ENCODE results near the gene AGO4.
"Not testable (repeated sequence)": the region's sequence is repeated elsewhere in the genome, so short reads cannot be mapped to it uniquely, and the experiment has no call there.

Gene AGO4

DNA sequence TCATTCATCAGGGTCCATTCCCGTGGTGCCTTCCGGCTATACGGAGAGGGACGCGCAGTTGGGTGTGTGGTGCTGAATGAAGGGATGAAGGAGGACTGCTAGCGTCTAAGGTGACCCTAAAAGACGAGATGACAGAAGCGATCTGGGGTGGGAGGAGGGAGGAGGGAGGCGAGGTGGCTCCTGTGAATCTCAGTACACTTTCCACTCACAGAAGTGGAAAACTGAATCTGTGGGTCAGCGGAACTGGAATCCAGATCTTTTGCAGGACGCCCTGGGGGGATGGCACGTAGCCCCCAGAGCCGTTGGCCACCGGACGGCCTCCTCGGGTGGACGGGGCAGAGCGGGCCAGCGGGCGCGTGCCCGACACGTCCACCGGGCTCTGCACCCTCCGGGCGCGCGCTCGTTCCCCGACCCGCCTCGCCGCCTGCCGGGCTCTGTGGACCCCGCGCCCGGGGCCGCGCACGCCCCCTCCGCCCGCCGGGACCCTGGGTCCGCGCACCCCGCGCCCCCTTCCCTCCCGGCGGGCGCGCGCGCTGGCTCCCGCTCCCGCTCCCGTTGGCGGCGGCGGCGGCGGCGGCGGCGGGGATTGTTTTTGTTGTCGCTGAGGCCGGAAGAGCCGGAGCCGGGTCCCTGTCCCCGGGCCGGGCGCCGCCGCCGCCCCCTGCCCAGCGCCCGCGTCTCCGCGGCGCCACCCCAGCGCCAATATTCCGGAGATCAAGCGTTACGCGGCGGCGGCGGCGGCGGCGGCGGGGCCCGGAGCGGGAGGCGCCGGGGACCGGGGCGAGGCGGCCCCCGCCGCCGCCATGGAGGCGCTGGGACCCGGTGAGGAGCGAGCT lies at the start of gene AGO4:
Gene AGO4, plus strand, starts transcription at position 403 of the 836 bp plus-strand sequence. Its CDS starts 401 bp downstream, at position 804.
- no peak for DNase-seq (ENCODE audit: low read depth in 4 of 4, low spot score in 1 of 4)

DNA sequence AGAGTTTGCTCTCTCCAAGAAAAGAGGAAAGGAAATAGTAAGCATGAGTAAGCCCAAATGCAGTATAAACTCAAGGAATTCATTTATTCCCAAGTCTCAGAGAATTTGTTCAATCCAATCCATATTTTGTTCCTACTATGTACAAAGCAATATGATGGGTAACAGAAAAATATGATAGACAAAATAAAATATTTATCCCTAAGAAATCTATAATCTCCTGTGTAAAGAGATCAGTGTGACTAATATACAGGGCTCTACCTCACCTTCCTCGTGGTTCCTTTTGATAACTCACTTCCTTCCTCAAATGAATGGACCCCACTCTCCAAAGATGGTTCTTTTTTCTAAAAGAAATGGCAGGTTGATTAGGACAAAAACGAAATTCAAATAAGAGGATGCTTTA lies 45.7 kb upstream of the AGO4 start:
- DNase-seq (ENCODE audit: low read depth in 4 of 4, low spot score in 1 of 4) = no peak

DNA sequence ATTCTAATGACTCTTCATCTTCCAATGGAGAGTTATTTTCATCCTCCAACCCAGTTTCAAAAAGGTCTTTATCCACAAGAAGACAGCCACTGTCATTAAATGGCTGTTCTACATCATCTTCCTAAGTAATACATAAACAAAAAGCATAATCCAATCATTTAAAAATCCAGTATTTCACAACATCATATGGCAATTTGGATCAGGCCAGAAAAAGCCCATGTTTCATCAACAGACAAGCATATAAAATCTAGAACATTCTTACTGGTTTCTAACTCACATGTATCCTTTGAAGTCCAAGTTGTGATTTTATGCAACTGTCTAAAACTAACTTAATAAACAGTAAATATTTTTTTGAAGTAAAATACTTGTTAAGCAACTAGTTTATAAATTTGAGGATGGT lies 44.6 kb upstream of the AGO4 start:
- DNase-seq (ENCODE audit: low read depth in 4 of 4, low spot score in 1 of 4) = no peak

DNA sequence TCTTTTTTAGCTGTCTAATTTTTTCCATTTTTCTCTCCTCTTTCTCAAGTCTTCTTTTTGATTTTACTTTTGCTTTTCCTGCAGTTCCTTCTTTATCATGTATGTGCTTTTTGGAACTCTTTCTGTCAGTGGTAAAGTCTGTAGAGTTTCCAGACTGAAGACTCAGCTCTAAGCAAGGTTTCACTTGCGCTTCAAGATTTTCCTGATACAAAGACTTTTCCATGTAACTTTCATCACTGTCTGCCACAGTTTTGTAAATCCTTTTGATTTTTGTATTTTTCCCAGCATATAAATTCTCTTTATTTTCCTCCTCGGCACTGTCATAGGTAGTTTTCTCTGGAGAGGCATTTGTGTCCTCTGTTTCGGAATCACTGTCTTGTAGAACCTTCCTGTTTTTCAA lies 43.5 kb upstream of the AGO4 start:
- no peak for DNase-seq (ENCODE audit: low read depth in 4 of 4, low spot score in 1 of 4)

DNA sequence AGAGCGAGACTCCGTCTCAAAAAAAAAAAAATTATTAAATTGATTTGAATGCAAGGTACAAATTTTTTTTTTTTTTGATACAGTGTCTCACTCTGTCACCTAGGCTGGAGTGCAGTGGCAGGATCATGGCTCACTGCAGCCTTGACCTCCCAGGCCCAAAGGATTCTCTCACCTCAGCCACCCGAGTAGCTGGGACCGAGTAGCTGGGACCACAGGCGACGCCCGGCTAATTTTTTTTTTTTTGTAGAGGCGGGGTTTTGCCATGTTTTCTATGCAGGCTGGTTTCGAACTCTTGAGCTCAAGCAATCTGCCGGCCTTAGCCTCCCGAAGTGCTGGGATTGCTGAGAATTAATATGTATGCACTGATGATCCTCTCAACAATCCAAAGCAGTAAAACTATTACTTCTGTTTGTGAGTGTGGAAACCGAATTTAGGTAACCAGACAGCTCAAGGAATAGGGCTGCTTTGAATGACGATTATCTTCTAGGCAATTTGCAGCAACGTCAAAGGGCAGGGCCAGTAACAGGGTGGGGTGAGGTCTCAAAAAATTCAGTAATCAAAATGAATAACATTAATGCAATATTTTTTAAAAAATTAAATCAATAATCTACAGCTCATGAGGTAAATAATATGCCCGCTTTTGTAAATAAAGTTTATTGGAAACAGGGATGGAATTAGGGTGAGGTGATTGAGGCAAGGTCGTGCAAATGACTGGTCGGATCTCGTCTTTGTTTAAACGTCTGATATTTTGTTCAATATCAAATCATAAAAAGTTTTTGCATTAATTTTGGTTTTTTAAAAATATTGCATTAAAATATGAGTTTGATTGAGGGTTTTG lies 39.2 kb upstream of the AGO4 start:
- DNase-seq (ENCODE audit: low read depth in 4 of 4, low spot score in 1 of 4) = no peak

DNA sequence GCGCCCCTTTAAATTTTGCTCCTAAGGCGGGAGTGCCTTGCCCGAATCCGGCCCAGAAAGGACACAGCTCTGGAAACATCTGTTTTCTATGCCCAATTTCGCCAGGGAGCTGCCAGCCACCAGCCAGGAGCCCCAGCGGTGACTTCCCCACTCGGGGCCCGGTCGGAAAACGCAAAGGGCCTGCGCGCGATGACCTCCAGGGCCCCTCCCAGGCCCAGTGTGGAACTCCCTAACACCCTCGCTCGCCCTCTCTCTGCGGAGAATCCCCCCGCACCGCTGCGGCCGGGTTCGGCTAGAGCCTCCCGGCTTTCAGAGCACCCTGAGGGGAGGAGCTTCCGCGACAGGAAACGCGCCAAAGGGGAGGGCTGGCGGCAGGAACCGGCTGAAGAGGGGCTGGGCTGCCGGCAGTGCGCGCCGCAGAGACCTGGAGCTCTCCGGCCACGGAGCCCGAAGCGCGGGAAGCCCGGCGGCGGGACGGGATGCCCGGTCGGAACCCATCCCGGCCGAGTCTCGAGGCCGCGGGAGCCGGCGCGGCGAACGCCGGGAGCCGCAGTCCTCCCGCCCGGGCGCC lies 38.5 kb upstream of the AGO4 start:
- DNase-seq (ENCODE audit: low read depth in 4 of 4, low spot score in 1 of 4) = peak; percentile 59 to 82 (median 70)

DNA sequence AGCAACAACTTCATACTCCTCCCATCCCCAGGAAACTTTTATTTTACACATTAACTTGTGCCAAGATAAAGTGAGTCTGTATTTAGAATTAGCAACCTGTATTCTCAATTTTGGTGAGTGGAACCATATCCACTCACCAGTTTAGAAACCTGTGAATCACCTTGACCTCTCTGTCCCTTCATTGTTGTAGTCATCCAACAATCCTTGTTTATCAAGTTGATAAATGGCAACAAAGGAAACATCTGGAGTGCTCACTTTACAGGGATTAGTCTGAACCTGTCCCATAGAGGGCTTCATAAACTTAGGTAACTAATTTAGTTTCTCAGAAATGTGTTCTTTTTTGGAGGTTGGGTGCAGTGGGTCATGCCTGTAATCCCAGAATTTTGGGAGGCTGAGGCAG lies 34.1 kb upstream of the AGO4 start:
- DNase-seq (ENCODE audit: low read depth in 4 of 4, low spot score in 1 of 4) = no peak

DNA sequence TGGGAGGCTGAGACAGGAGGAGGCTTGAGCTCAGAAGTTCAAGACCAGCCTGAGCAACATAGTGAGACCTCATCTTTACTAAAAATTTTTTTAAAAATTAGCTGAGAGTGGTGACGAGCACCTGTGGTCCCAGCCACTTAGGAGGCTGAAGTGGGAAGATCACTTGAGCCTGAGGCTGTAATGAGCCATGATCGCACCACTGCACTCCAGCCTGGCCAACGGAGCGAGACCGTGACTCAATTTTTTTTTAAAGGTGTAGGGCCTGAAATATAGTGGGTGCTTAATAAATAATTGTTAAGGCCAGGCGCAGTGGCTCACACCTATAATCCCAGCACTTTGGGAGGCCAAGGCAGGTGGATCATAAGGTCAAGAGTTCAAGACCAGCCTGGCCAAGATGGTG lies 31.6 kb upstream of the AGO4 start:
- not testable (repeated sequence) for DNase-seq (ENCODE audit: low read depth in 4 of 4, low spot score in 1 of 4)

DNA sequence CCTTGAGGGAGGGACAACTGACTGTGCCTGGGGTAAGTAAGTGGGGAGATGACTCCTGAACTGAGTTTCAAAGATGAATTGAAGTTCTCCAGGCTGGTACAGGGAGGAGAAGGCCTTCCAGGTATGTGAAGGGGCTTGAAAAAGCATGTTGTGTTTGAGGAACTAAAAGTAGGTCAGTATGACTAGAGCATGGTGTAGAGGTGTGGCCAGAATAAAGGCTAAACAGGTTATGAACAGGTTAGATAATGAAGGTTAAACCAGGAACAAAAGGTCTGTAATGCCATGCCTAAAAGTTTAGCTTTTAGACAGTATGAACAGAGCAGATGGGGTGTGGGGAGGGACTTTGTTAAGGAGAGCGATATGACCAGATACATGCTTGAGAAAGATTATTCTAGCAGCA lies 30.7 kb upstream of the AGO4 start:
- DNase-seq (ENCODE audit: low read depth in 4 of 4, low spot score in 1 of 4) = no peak

DNA sequence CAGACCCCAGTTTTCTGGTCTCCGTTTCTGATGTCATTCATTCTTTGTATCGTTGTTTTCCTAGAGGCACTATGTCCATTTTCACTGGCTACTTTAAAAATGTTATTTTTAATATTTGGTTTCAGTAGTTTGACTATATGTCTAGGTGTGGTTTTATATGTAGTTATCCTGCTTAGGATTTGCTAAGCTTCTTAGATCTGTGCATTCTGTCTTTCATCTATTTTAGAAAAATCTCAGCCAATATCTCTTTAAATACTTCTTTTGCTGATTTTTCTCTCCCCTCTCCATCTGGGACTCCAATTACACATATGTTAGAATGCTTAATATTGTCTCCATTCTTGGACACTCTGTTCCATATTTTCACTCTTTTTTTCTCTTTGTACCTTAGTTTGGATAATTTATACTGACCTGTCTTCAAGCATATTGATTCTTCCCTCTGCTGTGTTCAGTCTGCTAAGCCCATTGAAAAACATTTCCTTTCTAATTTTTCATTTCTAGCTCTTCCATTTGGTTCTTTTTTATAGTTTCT lies 24.7 kb upstream of the AGO4 start:
- DNase-seq (ENCODE audit: low read depth in 4 of 4, low spot score in 1 of 4) = no peak

DNA sequence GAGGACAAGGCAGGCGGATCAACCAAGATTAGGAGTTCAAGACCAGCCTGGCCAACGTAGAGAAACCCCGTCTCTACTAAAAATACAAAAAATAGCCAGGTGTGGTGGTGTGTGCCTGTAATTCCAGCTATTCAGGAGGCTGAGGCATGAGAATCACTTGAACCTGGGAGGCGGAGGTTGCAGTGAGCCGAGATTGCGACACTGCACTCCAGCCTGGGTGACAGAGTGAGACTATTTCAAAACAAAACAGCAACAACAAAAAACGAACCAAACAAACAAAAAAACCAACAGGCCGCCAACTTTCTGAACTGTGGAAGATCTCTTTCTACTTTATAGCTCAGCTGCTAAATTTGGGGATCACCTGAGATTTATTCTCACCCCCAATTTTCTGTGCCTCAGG lies 23.5 kb upstream of the AGO4 start:
- not testable (repeated sequence) for DNase-seq (ENCODE audit: low read depth in 4 of 4, low spot score in 1 of 4)

DNA sequence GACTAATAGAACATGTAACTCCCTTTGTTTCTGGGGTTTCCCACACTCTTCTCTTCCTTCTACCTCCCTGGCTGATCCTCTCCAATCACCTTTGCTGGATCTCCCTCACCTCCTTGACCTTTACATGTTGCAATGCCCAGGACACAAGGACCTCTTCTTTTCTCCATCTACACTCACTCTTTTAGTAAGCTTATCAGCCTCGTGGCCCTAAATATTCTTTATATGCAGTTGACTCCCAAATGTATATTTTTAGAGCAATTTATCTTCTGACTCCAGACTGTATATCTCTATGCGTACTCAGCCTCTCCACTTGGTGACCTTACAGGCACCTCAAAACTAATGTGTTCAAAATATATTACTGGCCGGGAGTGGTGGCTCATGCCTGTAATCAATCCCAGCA lies 19.7 kb upstream of the AGO4 start:
- no peak for DNase-seq (ENCODE audit: low read depth in 4 of 4, low spot score in 1 of 4)

DNA sequence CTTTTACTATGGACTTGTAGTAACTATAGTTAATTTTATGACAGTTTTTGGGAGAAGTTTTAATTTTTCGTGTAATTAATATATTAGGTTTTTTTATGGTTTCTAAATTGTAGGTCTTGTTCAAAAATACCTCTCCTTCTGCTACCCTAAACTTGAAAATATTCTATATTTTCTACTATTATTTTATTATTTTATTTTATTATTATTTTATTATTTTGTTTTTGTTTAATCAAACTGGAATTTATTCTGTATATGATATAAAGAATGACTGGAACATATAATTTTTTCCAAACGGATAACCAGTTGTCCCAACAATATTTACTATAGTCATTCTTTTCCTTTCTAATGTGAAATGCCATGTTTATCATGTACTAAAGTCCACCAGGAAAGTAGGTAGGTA lies 17.1 kb upstream of the AGO4 start:
- DNase-seq (ENCODE audit: low read depth in 4 of 4, low spot score in 1 of 4) = no peak

DNA sequence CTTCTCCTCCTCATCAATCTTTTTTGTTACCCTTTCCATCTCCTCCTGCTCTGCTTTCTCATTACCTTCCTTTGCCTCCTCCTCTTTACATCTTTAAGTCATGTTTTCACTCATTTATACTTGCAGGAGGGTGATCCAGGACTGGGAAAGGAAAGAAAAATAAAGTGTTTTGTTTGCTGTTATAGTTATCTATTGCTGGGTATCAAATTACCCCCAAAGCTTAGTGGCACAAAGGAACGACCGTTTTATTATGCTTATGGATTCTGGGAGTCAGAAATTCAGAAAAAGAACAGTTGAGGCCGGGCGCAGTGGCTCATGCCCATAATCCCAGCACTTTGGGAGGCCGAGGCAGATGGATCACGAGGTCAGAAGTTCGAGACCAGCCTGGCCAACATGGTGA lies 12.5 kb upstream of the AGO4 start:
- DNase-seq (ENCODE audit: low read depth in 4 of 4, low spot score in 1 of 4) = no peak

DNA sequence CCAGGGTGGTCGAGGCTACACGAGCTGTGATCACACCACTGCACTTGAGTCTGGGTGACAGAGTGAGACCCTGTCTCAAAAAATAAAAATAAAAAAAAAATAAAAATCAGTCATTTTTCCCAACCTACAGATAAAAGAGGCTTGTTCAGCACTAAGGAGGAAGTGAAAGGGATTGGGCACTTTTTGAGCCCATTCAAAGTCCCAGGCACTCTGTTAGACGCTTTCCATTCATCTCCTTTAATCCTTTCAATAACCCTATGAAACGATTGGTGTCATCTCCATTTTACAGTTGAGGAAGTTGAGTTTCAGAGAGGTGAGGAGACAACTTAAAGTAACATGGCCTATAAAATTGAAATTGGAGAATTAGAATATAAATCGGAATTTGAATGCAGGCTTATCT lies 10.4 kb upstream of the AGO4 start:
- no peak for DNase-seq (ENCODE audit: low read depth in 4 of 4, low spot score in 1 of 4)

DNA sequence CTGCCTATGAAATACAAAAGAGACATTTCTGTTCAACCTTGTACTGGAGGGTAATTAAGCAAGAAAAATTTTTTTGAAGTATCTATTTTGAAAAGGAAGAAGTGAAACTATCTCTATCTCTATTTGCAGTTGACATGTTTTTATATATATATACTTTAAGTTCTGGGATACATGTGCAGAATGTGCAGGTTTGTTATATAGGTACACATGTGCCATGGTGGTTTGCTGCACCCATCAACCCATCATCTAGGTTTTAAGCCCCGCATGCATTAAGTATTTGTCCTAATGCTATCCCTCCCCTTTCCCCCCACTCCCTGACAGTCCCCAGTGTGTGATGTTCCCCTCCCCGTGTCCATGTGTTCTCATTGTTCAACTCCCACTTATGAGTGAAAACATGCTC lies 9.8 kb upstream of the AGO4 start:
- not testable (repeated sequence) for DNase-seq (ENCODE audit: low read depth in 4 of 4, low spot score in 1 of 4)

DNA sequence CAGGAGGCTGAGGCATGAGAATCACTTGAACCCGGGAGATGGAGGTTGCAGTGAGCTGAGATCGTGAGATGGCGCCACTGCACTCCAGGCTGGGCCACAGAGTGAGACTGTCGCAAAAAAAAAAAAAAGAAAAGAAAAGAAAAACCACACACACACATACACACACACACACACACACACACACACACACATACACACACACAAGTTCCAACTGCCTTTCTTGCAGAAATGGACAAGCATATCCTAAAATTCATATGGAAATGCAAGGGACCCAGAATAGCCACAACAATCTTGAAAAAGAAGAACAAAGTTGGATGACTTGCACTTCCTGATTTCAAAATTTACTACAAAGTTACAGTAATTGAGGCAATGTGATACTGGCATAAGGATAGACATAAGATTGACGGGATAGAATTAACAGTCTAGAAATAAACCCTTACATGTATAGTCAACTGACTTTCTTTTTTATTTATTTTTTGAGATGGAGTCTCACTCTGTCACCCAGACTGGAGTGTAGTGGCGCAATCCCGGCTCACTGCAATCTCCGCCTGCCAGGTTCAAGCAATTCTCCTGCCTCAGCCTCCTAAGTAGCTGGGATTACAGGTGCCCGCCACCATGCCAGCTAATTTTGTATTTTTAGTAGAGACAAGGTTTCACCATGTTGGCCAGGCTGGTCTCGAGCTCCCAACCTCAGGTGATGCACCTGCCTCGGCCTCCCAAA lies 7.5 kb upstream of the AGO4 start:
- DNase-seq (ENCODE audit: low read depth in 4 of 4, low spot score in 1 of 4) = not testable (repeated sequence)

DNA sequence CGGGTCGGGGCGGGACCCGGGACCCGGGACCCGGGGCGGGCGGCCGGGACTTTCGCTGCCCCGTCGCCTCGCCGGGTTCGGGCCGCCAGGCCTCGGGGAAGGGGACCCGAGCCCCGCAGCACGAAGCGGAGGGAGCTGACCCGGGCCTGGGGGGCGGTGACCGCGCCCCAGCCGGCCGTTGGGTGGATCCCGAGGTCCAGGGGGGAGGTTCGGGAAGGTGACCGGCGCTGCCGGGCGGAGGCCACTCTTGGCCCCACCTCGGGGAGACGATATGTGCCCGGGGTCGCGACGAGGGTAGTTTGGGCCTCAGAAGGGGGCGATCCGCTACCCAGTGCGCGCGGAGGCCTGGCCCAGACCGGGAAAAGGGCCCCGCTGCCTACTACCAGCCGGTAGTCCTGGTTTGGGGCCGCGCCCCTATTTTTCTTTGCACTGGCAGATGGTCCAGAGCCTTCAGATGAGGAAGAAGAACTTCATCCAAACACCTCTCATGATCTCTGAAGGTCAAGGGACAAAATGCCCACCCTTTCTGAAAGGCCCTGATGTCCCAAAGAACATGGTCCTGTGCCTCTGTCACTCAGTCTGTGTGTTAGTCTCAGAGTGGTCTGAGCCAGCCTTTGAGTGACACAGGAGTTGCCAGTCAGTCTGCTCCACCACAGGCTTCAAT lies 766 bp downstream of the AGO4 start:
- no peak for DNase-seq (ENCODE audit: low read depth in 4 of 4, low spot score in 1 of 4)

DNA sequence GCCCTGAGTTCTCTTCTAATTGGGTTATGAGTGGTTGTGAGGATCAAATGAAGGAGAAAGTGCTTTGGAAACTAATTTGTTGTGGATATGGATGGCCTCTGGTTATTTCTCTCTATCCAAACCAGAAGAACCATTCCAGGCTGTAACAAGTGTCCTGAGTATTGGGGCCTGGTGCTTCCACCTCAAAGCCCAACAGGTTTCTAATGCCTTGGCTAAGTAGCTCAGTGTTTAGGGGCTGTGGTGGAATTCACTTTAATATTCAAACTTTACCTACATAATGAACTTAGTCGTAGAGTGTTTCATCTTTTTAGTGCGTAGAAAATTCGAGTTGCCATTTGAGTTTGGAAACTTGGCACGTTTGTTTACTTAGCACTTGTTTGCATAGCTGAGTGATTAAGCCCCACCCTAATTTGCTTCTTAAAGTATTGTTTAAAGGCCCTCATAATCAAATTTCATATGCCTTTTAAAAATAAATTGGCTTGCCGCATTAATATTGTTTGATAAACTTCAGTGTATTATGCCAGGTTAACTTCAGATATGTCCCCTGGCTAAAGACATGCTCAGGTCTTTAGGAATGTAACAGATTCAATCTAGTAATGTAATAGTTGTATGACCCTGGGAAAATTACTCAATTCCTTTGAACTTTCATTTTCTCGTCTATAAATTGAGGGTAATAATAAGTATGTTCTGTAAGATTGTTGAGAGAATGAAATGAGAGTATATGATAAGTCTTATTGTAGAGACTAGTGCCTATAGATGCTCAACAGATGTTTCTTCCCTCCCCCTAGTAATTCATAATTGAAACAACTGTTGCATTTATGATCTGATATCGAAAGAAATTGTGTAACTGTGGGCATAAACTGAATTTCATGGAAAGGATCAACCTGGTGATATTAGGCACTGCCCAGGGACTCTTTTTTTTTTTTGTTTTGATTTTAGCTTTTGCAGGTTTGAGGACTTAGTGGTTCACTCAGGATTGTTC lies 1.6 kb downstream of the AGO4 start:
- no peak for DNase-seq (ENCODE audit: low read depth in 4 of 4, low spot score in 1 of 4)

All from stimulated activated CD4-positive, alpha-beta T cell treated with anti-CD3 and anti-CD28 coated beads, Interleukin-1b, Interleukin-23, amount 100 ng/mL, for 24 hours (primary cell).